ENCODE measurements around the gene MYO1E.

- TF ChIP-seq CTCF (conservative IDR thresholded peaks at IDR 0.05 in 1 of 2, IDR thresholded peaks at IDR 0.05 in 1 of 2; ENCODE audit: extremely low read depth in 1 of 2, insufficient read depth in 1 of 2, low read depth in 1 of 2, low read length in 2 of 2) (no peak), EZH2 (IDR thresholded peaks at IDR 0.05; ENCODE audit: borderline replicate concordance, low read length) (no peak)
These were observed 215.3 kb downstream of the MYO1E start for GRCh38 chr15:59157396-59157795.

Measured in mammary epithelial cell (primary cell).